NCI-H187 treated with DMSO at 0.1 percent for 48 hours (cell line): Measurements from ENCODE around the gene C1QTNF3.

ENCODE experiments used
- DNase-seq: peaks from one replicate; lab custom pipeline; 2025; lab: John Stamatoyannopoulos, UW

The C1QTNF3 gene

GRCh38 chr5:33997331-33997983 lies 45.6 kb downstream of the C1QTNF3 start:
- no peak for DNase-seq

GRCh38 chr5:33995865-33996264 lies 47.1 kb downstream of the C1QTNF3 start:
- DNase-seq: no peak

GRCh38 chr5:33994845-33995244 lies 48.2 kb downstream of the C1QTNF3 start:
- no peak for DNase-seq

- DNase-seq: no peak
These were observed 50.1 kb downstream of the C1QTNF3 start for GRCh38 chr5:33992864-33993263.

- DNase-seq: no peak
These were observed 57.6 kb downstream of the C1QTNF3 start for GRCh38 chr5:33985447-33985846.

- no peak for DNase-seq
These were observed 58.3 kb downstream of the C1QTNF3 start, which contains the start of gene SLC45A2 for GRCh38 chr5:33984671-33985124. SLC45A2 (minus strand) TSS chr5:33984693; CDS start chr5:33984583, 110 bp downstream.

- no peak for DNase-seq
These were observed 58.8 kb downstream of the C1QTNF3 start for GRCh38 chr5:33984178-33984577.

GRCh38 chr5:33981408-33982162 lies 61.4 kb downstream of the C1QTNF3 start:
- DNase-seq: no peak

- no peak for DNase-seq
These were observed 63.0 kb downstream of the C1QTNF3 start for GRCh38 chr5:33980030-33980429.

GRCh38 chr5:33978306-33978705 lies 64.7 kb downstream of the C1QTNF3 start:
- no peak for DNase-seq

- DNase-seq: no peak
These were observed 66.7 kb downstream of the C1QTNF3 start for GRCh38 chr5:33976307-33976706.

- DNase-seq: no peak
These were observed 67.2 kb downstream of the C1QTNF3 start for GRCh38 chr5:33975852-33976251.

GRCh38 chr5:33973271-33973670 lies 69.7 kb downstream of the C1QTNF3 start:
- no peak for DNase-seq

- DNase-seq: peak; percentile 13
These were observed 73.2 kb downstream of the C1QTNF3 start for GRCh38 chr5:33969572-33970452.

- DNase-seq: no peak
These were observed 74.6 kb downstream of the C1QTNF3 start for GRCh38 chr5:33968211-33969005.
